Epithelial cell of proximal tubule (primary cell): ENCODE measurements around the gene CBL. TPM values are rescaled to one million over a fixed set of nuclear protein-coding genes. Genes with fewer than 3 reads are reported as not detected.

Experiments used
- DNase-seq: peaks from one replicate; pipeline ENCODE4 v3.0.0-alpha.2; 2011; ENCODE audit warnings: low read depth
- H3K4me3 ChIP-seq: 2 replicates; pipeline ENCODE4 v1.5.1; 2011; ENCODE audit warnings: low read depth, mild to moderate bottlenecking, low read length
- total RNA-seq: library from RNA; depleted of rRNA; stranded (reverse); fragments of >200 nt; gene quantifications from 2 replicates; pipeline ENCODE4 v1.2.3, GENCODE V29; 2015
- TF ChIP-seq, protein P1 (sequence below): conservative IDR thresholded peaks from 2 replicates; pipeline ENCODE4 v1.5.1; 2012; ENCODE audit warnings: low read depth, mild to moderate bottlenecking, low read length

CBL gene
- total RNA-seq, 1 donor from 2014 or later: 17.4 TPM

DNA sequence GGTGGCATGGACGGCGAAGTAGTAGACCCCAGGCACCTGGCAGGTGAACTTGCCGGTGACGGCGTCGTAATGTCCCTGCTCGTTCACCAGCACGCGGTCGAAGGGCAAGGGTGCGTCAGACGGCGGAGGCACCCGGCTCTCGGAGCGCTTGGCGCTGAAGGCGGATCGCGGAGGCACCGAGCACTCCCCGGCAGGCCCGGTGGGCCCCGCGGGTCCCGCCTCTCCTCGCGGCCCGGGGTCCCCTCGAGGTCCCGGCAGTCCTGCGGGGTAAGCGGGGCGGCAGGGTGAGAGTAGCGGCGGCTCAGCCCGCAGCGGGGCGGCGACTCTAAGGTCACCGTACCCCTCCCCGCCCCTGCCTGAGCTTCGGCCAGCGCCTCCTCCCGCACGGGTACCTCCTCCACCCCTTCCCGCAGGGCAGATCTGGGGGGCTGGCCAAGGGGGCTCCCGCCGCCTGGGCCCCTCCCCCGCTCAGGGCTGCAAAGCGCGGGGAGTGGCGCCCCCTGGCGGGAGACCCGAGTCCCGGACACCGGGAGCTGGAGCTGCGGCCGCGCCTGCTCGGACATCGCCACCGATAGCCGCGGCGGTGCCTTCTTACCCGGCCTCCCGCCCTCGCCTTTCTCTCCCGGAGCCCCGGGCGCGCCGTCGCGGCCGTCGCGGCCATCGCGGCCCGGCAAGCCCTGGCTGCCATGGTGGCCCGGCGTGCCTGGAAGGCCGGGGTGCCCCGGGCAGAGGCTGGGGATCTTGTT is 133.6 kb downstream of the CBL start:
- H3K4me3 ChIP-seq: peak overlapping the region; percentile 57
- DNase-seq: no peak
- TF ChIP-seq, protein P1, sequence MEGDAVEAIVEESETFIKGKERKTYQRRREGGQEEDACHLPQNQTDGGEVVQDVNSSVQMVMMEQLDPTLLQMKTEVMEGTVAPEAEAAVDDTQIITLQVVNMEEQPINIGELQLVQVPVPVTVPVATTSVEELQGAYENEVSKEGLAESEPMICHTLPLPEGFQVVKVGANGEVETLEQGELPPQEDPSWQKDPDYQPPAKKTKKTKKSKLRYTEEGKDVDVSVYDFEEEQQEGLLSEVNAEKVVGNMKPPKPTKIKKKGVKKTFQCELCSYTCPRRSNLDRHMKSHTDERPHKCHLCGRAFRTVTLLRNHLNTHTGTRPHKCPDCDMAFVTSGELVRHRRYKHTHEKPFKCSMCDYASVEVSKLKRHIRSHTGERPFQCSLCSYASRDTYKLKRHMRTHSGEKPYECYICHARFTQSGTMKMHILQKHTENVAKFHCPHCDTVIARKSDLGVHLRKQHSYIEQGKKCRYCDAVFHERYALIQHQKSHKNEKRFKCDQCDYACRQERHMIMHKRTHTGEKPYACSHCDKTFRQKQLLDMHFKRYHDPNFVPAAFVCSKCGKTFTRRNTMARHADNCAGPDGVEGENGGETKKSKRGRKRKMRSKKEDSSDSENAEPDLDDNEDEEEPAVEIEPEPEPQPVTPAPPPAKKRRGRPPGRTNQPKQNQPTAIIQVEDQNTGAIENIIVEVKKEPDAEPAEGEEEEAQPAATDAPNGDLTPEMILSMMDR: peak; percentile 82

DNA sequence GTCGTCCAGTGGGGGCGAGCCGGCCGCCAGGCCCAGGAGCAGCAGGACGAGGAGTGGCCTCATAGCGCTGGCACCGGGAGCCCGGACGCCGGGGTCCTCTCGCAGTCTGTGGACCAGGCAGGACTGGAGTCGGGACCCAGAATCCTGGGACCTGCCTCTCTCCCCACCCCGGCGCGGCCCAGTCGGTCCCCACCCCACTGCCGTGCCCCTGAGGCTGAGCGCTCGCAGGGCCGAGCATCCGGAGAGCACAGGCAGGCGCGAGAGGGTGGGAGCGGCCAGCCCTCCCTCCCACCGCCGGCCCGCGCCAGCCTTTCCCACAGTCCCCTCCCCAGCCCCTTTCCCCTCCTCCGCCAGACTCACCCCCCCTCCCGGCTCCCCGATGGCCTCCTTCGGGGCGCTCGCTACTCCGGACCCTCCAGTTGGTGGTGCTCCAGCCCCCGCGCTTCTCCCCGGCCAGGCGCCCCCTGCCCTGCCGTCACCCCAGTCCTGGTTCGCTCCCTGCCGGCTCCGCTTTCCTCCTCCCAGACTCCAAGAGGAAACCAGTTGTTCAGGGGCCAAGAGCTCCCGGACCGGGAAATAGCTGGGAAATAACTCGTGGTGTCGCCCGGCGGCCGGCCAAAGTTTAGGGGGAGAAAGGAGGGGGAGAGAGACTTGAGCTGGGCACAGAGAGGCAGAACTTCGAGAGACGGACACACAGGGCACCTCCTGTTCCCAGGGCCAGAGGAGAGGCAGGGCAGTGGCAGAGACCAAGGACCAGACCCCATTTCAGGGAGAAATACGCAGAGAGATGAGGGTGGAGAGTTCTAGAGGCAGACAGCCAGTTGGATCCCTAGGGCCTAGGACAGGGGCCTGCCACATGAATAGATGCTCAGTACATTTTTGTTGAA is 134.4 kb downstream of the CBL start, which contains the start of gene C1QTNF5:
TSS of gene C1QTNF5 (minus strand) at position 549 of the 887 bp plus-strand sequence. CDS start at position 63, 486 bp downstream.
- TF ChIP-seq, protein P1: no peak
- no peak for DNase-seq
- peak within 1 kb of the TSS; percentile 57 for H3K4me3 ChIP-seq

DNA sequence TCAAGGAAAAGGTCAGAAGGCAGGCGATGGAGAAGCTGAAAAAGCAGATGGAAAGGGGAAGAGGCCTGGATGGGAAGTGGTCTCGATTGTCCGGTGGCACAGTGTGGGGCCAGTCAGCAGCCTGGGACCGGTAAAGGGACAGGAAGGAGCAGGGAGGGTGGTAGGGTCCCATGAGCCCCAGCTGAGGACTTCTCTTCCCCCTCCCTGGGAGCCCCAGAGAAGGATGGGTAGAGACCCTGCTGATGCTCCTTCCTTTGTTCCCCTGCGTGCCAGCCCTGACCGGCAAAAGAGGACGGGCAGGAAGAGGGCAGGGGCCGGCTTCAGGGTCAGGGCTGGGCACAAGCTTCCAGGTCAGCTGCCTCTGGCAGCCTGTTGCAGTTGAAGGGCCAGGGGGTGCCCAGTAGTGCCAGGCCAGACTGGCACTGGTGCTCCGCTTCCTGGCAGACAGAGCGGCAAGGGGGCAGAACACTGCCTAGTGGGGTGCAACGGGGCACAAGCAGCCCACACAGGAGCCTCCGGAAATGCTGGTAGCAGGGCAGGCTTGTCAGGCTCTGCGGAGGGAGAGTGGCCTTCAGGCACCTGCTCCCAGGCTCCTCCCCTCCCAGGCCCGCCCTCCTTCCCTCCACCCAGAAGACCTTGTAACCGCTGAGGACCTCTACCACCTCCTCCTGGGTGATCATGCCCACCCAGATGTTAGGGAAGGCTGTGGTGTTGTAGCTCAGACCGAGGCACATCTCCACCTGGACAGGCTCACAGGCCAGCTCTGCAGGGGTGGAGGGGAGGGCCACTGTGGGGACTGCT is 135.3 kb downstream of the CBL start:
- DNase-seq: no peak
- TF ChIP-seq, protein P1: no peak
- H3K4me3 ChIP-seq: no peak overlapping the region

DNA sequence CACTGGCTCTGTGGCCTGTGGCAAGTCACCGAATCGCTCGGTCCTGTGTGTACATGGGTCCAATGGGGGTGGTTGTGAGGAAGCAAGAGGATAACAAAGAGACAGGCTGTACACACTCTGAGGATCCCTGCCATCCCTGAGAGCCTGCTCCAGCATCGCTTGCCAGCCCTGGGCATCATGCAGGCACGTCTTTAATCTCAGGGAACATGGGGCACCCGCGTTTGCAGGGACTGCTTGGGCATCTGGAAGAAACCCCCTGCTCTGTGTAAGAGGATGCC is 135.8 kb downstream of the CBL start:
- TF ChIP-seq, protein P1: no peak
- H3K4me3 ChIP-seq: no peak overlapping the region
- DNase-seq: no peak

DNA sequence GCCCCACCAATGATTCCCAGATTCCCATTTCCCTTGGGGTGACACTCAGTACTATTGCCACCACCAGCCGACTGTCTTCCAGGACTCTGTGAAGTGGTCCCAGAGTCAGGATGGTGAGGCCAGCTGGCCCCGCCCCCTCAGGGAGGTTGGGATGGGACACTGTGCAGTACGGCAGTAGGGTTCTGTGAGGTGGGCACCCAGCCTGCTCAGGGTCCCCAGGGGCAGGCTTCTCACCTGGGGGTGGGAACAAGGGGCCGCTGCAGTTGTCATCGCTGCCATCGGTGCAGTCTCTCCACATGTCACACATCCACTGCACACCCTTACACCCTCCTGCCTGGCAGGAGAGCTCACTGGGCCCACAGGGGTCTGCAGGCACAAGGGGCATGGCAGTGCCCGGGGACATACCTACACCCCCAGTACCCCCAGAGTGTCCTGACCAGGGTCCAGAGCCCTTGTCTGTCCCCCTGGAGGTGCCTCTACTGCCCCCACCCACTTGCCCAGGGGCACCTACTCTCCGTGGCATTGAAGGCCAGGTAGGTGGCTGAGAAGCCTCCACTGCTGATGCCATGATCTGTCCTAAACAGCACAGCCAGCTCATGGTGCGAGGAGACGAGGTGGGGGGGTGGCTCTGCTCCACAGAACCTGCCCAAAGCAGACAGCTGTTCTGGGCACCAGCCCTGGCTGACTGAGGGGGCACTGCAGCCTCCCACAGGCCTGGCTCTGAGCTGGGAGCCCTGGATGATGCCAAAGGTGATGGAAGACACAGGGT is 136.4 kb downstream of the CBL start:
- no peak overlapping the region for H3K4me3 ChIP-seq
- DNase-seq: no peak
- TF ChIP-seq, protein P1: no peak

DNA sequence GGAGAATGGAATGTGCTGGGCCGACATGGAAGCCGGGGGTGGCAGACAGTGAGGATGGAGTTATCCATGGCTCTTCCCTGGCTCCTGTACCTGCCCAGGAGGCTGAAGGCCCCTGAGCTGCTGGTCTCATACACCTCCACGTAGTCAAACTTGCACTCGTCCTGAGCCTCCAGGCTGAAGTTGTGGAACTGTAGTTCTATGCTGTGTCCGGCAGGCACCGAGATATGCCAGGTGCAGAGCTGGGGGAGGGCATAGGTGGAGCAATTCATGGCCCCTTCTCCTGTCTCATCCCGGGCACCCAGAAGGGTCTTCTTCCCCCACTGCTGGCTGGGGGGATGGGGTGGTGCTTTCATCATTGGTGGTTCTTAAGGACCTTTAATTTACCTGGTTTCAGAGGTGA is 137.6 kb downstream of the CBL start:
- H3K4me3 ChIP-seq: no peak overlapping the region
- no peak for DNase-seq
- TF ChIP-seq, protein P1: no peak
